GM13977 (cell line): ENCODE measurements around the gene MAPKAP1.
A peak's percentile ranks its signal among the peaks of the same experiment; 100 is the strongest.
"Not testable (repeated sequence)": the region's sequence is repeated elsewhere in the genome, so short reads cannot be mapped to it uniquely, and the experiment has no call there.

ENCODE experiments used
- DNase-seq: peaks from one replicate; pipeline ENCODE4 v3.0.0; 2012; ENCODE audit warnings: low spot score
- in situ Hi-C: fragments of 300-500 bp; cut with MboI; formaldehyde crosslinking; loops from one replicate; pipeline ENCODE4 v1.12.0; 2022; ENCODE audit warnings: low sequenced_read_pairs, low pct_unique_long_range_greater_than_20kb, mixed read lengths, inconsistent platforms; ENCODE audit not compliant: unreplicated experiment
- TF ChIP-seq, protein P1 (sequence below): IDR thresholded peaks from 2 replicates; pipeline ENCODE4 v1.5.1; 2012; ENCODE audit warnings: mild to moderate bottlenecking, control low read depth; ENCODE audit not compliant: insufficient read depth; ENCODE audit errors: extremely low read depth, missing control alignments

The MAPKAP1 gene

DNA sequence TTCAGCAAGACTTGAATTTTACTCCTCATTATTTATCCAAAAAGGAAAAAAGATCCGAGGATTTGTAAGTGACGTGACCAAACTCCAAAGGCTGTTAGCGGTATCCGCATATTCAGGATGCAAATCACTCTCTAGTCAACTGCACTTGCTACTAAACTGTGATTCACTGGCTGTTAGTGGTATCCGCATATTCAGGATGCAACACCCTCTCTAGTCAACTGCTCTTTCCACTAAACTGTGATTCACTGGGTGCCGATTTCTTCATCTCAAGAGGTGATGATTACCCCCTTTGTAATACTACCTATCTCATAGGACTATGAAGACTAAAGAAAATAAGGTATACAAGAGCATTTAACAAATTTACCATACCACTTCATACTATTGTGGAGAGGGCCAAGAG is 5.7 kb downstream of the MAPKAP1 start:
- in situ Hi-C loops: no loop called here
- DNase-seq: no peak
- TF ChIP-seq, protein P1, sequence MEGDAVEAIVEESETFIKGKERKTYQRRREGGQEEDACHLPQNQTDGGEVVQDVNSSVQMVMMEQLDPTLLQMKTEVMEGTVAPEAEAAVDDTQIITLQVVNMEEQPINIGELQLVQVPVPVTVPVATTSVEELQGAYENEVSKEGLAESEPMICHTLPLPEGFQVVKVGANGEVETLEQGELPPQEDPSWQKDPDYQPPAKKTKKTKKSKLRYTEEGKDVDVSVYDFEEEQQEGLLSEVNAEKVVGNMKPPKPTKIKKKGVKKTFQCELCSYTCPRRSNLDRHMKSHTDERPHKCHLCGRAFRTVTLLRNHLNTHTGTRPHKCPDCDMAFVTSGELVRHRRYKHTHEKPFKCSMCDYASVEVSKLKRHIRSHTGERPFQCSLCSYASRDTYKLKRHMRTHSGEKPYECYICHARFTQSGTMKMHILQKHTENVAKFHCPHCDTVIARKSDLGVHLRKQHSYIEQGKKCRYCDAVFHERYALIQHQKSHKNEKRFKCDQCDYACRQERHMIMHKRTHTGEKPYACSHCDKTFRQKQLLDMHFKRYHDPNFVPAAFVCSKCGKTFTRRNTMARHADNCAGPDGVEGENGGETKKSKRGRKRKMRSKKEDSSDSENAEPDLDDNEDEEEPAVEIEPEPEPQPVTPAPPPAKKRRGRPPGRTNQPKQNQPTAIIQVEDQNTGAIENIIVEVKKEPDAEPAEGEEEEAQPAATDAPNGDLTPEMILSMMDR: no peak

- TF ChIP-seq, protein P1: no peak
- in situ Hi-C loops: no loop called here
- peak; percentile 71 for DNase-seq
Measured at GRCh38 chr9:125700791-125701190, 6.2 kb downstream of the MAPKAP1 start.

DNA sequence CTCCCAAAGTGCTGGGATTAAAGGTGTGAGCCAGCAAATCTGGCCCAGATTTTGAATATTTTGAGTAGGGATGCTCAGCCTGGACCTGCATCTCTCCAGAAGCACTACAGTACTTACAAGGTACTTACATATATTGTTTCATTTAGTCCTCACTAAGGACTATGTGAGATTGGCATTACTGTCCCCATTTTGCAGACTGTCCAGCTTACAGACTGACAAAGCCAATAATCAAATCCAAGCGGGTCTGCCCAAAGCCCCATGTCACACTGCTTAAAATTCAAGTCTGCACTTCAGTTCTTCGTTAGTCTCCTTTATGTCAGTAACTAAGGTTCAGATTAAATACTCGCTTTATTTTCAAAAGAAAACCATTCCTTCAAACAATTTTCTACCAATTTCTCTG is 7.1 kb downstream of the MAPKAP1 start:
- DNase-seq: no peak
- TF ChIP-seq, protein P1: no peak
- in situ Hi-C loops: no loop called here

DNA sequence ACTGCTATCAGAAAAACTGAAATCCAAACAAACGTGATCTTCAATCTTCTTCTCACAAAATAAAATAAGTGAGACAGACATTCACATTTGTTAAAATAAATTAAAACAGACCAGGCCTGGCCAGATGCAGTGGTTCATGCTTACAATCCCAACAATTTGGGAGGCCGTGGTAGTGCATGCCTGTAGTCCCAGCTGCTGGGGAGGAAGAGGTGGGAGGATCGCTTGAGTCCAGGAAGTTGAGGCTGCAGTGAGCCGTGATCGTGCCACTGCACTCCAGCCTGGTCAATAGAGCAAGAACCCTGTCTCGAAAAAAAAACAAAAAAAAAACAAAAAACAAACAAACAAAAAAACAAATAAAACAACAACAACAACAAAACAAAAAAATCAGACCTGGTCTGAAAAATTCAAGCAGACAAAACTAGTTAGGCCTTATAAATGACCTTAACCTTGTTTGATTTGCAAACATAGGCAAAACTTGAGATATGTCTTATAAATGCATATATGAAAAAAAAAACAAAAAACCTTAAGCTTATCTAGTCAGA is 10.8 kb downstream of the MAPKAP1 start:
- in situ Hi-C loops: no loop called here
- TF ChIP-seq, protein P1: no peak
- no peak for DNase-seq

GRCh38 chr9:125695548-125695947 is 11.5 kb downstream of the MAPKAP1 start:
- DNase-seq, in situ Hi-C loops: not testable (repeated sequence)

- TF ChIP-seq, protein P1: no peak
- in situ Hi-C loops: no loop called here
- DNase-seq: no peak
Measured at GRCh38 chr9:125694478-125694877, 12.5 kb downstream of the MAPKAP1 start.

DNA sequence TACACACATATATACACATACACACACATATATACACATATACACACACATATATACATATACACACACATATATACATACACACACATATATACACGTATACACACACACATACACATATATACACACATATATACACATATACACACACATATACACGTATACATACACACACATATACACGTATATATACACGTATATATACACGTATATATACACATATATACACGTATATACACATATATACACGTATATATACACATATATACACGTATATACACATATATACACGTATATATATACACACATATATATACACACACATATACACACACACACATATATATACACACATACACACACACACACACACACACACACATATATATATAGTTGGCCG is 13.5 kb downstream of the MAPKAP1 start:
- DNase-seq, in situ Hi-C loops: not testable (repeated sequence)

GRCh38 chr9:125691869-125692268 is 15.1 kb downstream of the MAPKAP1 start:
- DNase-seq: no peak
- in situ Hi-C loops: no loop called here
- TF ChIP-seq, protein P1: no peak
